DMS 273 (cell line): ENCODE results near the gene NIBAN1.

Experiments
- DNase-seq: peaks from one replicate; lab custom pipeline; 2025; ENCODE audit not compliant: unreplicated experiment; lab: John Stamatoyannopoulos, UW

The NIBAN1 gene

GRCh38 chr1:184947497-184948256 lies 26.6 kb downstream of the NIBAN1 start:
- DNase-seq, result peak; percentile 76

- DNase-seq, result peak; percentile 85
Measured at GRCh38 chr1:184945678-184946412, 28.5 kb downstream of the NIBAN1 start.

DNA sequence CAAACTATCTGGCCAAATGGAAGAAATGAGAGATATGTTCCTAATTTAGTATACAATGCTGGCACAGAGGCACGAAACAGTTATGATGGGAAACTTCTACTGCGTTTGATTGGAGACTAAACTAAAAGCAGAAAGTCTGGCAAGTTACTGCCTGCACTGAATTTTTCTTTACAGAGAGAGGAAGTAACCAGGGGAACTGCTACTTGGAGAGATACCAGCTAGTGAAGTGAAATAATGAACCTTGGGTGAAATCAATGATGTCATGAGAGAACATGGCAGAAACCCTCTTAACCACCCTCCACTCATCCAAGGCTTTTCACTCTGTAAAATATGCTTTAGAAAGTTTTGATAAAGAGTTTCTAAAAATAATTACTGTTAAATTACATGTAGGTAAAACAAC lies 29.3 kb downstream of the NIBAN1 start:
- DNase-seq, result peak; percentile 49

GRCh38 chr1:184943998-184944397 lies 30.3 kb downstream of the NIBAN1 start:
- DNase-seq, result no peak

GRCh38 chr1:184941735-184942134 lies 32.6 kb downstream of the NIBAN1 start:
- DNase-seq, result no peak

- DNase-seq, result no peak
Measured at GRCh38 chr1:184941410-184941733, 32.9 kb downstream of the NIBAN1 start.

GRCh38 chr1:184940694-184941409 lies 33.5 kb downstream of the NIBAN1 start:
- DNase-seq, result no peak

DNA sequence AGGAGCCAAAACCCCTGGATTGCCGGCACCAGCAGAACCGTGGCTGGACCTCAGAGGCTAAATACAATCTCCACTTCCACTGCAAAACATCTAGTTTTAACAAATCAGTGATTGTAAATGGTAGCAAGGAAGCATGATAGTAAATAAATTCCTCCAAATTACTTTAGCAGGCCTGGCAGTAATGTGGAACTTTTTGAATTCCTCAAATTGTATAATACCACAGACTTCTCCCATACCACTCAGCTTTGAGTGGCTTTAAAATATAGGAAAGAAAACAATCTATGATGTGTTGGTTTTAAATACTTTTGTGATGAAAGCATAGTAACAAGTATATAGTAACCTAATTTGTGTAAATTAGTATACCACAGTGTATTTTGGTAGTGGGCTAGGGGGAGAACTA lies 34.1 kb downstream of the NIBAN1 start:
- DNase-seq, result no peak

GRCh38 chr1:184937729-184938128 lies 36.6 kb downstream of the NIBAN1 start:
- DNase-seq, result no peak

DNA sequence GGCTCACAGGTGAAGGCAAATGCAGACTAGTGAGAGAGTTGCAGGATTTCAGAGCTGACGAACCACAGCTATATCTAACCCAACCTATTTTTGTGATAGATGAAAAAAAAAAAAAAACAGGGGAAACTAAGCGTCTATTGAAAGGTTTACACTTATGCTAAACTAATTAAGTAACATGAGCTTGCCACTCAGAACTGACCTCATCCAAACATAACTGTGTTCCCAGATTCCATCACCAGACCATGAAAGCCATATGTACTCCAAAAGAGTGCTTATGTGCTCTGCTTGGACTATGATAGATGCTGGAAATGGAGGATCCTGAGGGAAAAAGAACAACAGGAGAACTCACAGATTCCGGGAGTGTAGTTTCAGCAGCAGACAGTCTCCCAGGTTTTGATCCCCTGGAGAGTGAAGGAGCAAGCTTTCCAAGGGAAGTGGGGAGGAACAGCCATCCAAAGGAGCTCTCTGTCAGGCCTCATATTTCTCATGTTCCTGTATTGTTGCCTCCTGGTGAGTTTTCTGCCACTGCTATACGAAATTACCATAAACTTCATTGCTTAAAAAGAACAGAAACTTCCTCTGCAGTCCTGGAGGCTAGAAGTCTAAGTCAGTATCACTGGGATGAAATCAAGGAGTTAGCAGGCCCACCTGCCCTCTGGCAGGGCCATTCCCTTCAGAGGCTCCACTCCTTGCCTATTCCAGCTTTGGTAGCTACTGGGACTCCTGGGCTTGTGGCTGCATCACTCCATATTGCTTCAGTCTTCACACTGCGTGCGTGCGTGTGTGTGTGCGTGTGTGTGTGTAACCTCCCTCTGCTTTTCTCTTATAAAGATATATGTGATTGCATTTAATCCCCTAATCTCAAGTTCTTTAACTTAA lies 38.1 kb downstream of the NIBAN1 start:
- peak; percentile 42 for DNase-seq

DNA sequence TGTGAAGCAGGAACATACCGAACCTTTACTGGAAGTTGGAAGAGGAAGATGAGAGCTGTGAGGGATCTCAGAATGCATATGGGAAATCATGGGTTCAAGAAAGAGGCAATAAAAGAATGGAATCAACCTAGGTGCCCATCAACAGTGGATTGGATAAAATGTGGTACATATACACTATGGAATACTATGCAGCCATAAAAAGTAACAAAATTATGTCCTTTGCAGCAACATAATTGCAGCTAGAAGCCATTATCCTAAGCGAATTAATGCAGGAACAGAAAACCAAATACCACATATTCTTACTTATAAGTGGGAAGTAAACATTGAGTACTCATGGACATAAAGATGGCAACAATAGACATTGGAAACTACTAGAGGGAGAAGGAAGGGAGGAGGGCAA lies 40.4 kb downstream of the NIBAN1 start:
- no peak for DNase-seq

DNA sequence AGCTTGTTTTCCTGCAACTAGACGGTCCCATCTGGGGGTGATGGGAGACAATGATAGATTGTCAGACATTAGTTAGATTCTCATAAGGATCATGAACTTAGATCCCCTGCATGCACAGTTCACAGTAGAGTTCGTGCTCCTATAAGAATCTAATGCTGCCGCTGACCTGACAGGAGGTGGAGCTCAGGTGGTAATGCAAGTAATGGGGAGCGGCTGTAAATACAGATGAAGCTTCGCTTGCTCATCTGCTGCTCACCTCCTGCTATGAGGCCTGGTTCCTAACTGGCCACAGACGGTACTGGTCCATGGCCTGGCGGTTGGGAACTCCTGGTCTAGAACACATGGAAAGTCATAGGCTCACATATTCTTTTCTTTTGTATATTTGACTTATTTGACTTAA lies 42.0 kb downstream of the NIBAN1 start:
- DNase-seq, result no peak

DNA sequence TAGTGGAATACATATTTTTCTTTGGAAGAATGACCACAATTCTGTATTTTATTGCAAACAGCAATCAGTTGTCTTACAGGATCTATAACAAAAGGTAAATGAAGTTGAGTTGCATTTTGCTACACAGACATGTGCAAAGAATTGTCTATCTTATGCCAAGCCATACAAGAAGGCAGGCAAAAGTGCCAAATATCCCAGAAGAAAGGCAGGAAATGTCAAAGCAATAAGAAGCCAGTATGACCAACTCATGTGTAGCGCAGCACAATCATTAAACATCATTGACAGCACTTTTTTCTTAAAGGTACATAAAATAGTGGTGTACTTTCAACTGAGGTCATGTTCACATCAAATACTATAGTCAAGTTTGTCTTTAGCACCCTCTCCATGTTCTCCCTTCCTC lies 42.7 kb downstream of the NIBAN1 start:
- DNase-seq, result no peak

- no peak for DNase-seq
Measured at GRCh38 chr1:184930645-184931044, 43.7 kb downstream of the NIBAN1 start.

- peak; percentile 30 for DNase-seq
Measured at GRCh38 chr1:184930232-184930631, 44.1 kb downstream of the NIBAN1 start.

DNA sequence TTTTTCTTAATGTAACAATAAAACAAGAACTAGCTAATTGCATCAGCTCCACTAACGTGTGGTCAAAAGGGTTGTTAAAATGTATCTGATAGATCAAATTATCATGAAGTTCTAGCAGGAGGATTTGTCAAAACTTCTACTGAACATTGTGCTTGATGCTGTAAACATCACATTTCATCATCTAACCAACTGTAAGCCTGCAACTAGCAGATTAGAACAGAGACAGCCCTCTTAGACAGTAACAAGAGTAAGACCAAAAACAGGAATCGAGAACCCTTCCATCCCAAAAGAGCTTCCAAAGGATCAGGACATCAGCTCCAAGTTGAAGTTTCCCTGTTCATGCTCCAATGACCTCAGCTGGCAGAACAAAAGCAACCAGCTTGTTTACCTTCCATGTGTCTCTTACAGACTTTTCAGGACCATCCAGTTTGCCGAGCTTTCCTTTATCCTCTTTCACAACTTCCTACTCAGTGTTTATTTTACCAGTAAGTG lies 44.6 kb downstream of the NIBAN1 start:
- peak; percentile 30 for DNase-seq

DNA sequence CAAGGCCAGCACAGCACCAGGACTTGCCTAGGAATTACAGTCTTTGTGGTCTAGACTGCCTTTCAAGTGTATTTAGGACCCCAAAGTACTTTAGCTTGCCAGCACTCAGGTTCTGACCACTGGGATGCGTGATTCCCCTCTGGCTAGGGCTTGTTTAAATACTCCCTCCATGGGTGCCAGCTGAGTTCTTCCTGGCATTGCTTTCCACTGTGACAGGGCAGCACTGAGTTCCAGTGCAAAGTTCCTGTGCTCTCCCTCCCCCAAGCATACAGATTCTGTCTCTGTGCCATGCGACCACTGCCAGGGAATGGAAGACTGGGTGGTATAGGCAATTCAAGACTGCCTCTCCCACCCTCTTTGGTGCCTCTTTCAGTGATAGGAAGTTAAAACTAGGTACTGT lies 45.9 kb downstream of the NIBAN1 start:
- DNase-seq, result no peak
